ENCODE measurements around the gene DRG2.

DRG2 gene

GRCh38 chr17:18141210-18141803 is 53.6 kb downstream of the DRG2 start:
- peak; percentile 52 for TF ChIP-seq CTCF (conservative IDR thresholded peaks at IDR 0.05; ENCODE audit: low read depth, low read length)
- DNase-seq (ENCODE audit: low read depth): peak; percentile 72

GRCh38 chr17:18142417-18142816 is 54.7 kb downstream of the DRG2 start:
- no peak overlapping the region for H3K4me3 ChIP-seq (ENCODE audit: low read depth, low read length)
- DNase-seq (ENCODE audit: low read depth): no peak
- TF ChIP-seq CTCF (conservative IDR thresholded peaks at IDR 0.05; ENCODE audit: low read depth, low read length): no peak

More at GRCh38 chr17:18141210-18141803, 53.6 kb downstream of the DRG2 start:
- H3K4me3 ChIP-seq (ENCODE audit: low read depth, low read length): no peak overlapping the region

- DNase-seq (ENCODE audit: low read depth): peak; percentile 33
- no peak overlapping the region for H3K4me3 ChIP-seq (ENCODE audit: low read depth, low read length)
- TF ChIP-seq CTCF (conservative IDR thresholded peaks at IDR 0.05; ENCODE audit: low read depth, low read length): peak; percentile 56
Observed at GRCh38 chr17:18143044-18143936, 55.5 kb downstream of the DRG2 start.

GRCh38 chr17:18144261-18144660 is 56.5 kb downstream of the DRG2 start:
- DNase-seq (ENCODE audit: low read depth): no peak
- no peak overlapping the region for H3K4me3 ChIP-seq (ENCODE audit: low read depth, low read length)
- no peak for TF ChIP-seq CTCF (conservative IDR thresholded peaks at IDR 0.05; ENCODE audit: low read depth, low read length)

- no peak for TF ChIP-seq CTCF (conservative IDR thresholded peaks at IDR 0.05; ENCODE audit: low read depth, low read length)
- H3K4me3 ChIP-seq (ENCODE audit: low read depth, low read length): no peak overlapping the region
- DNase-seq (ENCODE audit: low read depth): peak; percentile 8
Observed at GRCh38 chr17:18144855-18145254, 57.1 kb downstream of the DRG2 start.

- DNase-seq (ENCODE audit: low read depth): no peak
- TF ChIP-seq CTCF (conservative IDR thresholded peaks at IDR 0.05; ENCODE audit: low read depth, low read length): no peak
- H3K4me3 ChIP-seq (ENCODE audit: low read depth, low read length): no peak overlapping the region
Observed at GRCh38 chr17:18145811-18146210, 58.1 kb downstream of the DRG2 start.
